GM20431 (cell line): Measurements from ENCODE around the gene AP3B2.

Source experiments
- in situ Hi-C: fragments of 300-500 bp; cut with MseI, MboI; formaldehyde crosslinking; loops from one replicate; pipeline ENCODE4 v1.15.0; 2020; ENCODE audit warnings: low sequenced_read_pairs; ENCODE audit not compliant: unreplicated experiment

The AP3B2 gene

GRCh38 chr15:82613747-82614146, 95.9 kb downstream of the AP3B2 start:
- in situ Hi-C loops = no loop called here

GRCh38 chr15:82611348-82611747, 98.3 kb downstream of the AP3B2 start:
- in situ Hi-C loops = no loop called here
